Aorta (tissue), 5 donors: ENCODE measurements around the gene GINS2. TPM values are rescaled to one million over a fixed set of nuclear protein-coding genes. Genes with fewer than 3 reads are reported as not detected.
A peak's percentile ranks its signal among the peaks of the same experiment; 100 is the strongest.

Experiments used
- ATAC-seq: fragments of 200-7000 bp; cut with Tn5 transposase; one replicate; pipeline ENCODE4 v1.9.1; 2022; ENCODE audit warnings: moderate library complexity; ENCODE audit not compliant: low FRiP score
- DNase-seq, 2 donors: peaks; one replicate each; pipeline ENCODE4 v3.0.0-alpha.2; 2020
- H3K27ac ChIP-seq, 2 donors: one replicate each; pipeline ENCODE4 v1.5.1; 2013; ENCODE audit warnings: low read length in 2 of 2, mild to moderate bottlenecking in 2 of 2, moderate library complexity in 2 of 2, control low read depth in 1 of 2, inconsistent platforms in 1 of 2, low read depth in 1 of 2
- H3K27me3 ChIP-seq, 2 donors: one replicate each; pipeline ENCODE4 v1.6.1; 2013; ENCODE audit warnings: control low read depth in 1 of 2, low read length in 1 of 2, mild to moderate bottlenecking in 1 of 2, moderate library complexity in 1 of 2; ENCODE audit not compliant: insufficient read depth in 2 of 2, control insufficient read depth in 1 of 2
- H3K36me3 ChIP-seq, 2 donors: one replicate each; pipeline ENCODE4 v1.6.1; 2013; ENCODE audit warnings: control low read depth in 1 of 2, low read length in 1 of 2, mild to moderate bottlenecking in 1 of 2; ENCODE audit not compliant: insufficient read depth in 2 of 2, control insufficient read depth in 1 of 2
- H3K4me1 ChIP-seq, 2 donors: one replicate each; pipeline ENCODE4 v1.6.1; 2013; ENCODE audit warnings: low read length in 2 of 2, control low read depth in 1 of 2, mild to moderate bottlenecking in 1 of 2, moderate library complexity in 1 of 2; ENCODE audit not compliant: insufficient read depth in 2 of 2, control insufficient read depth in 1 of 2
- H3K4me3 ChIP-seq, 2 donors: one replicate each; pipeline ENCODE4 v1.5.1; 2013; ENCODE audit warnings: low read length in 2 of 2, control low read depth in 1 of 2, mild to moderate bottlenecking in 1 of 2
- H3K9me3 ChIP-seq: one replicate; pipeline ENCODE4 v1.6.1; 2013; ENCODE audit warnings: mild to moderate bottlenecking, low read length; ENCODE audit not compliant: control insufficient read depth
- WGBS, 2 donors: extraction: QIAGEN DNeasy Blood & Tissue Kit; methylation state at CpG; one replicate each; pipeline ENCODE4 v1.1.7; 2013; 5-methylcytosine and 5-hydroxymethylcytosine counted together
- intact Hi-C, 2 donors: fragments of 100-400 bp; cut with DNase I; formaldehyde crosslinking; loops; one replicate each; pipeline versions ENCODE4 v1.14.2 to v1.15.0; 2022
- long read RNA-seq, 2 donors: library from polyadenylated mRNA; unstranded; transcript quantifications; one replicate each; pipeline ENCODE4 v2.0.0, GENCODE V29; 2020 to 2021
- polyA plus RNA-seq, 2 donors: library from polyadenylated mRNA; stranded (reverse); fragments of 200-250 nt; gene quantifications; one replicate each; pipeline ENCODE4 v1.2.3, GENCODE V29; 2013
- total RNA-seq, 2 donors: library from RNA; stranded (reverse); fragmentation: NEBNext Ultra II Directional; extraction: Animal tissue kit (Norgen Biotek cat#: 25700); gene quantifications; one replicate each; pipeline ENCODE4 v1.2.1, GENCODE V29; 2021
- donor health status: healthy with polysubstance abuse.
- donor health status: Bipolar disorder and iron deficiency.
- donor health status: DM: no; HTN: no; CAD: no.
- donor health status: DM: no; HTN: no; CAD: no.
- donor health status: DM: yes; HTN: yes; CAD: no.

Gene GINS2
- under 1 TPM; 0.60 to 0.71 TPM for total RNA-seq
- under 1 TPM; 0.23 to 0.75 TPM for polyA plus RNA-seq
- long read RNA-seq, donor 1, partial matches to known transcripts: 0 of 5 reads
- long read RNA-seq, donor 1, other reads (novel, unspliced or antisense): 1 of 5 reads
- long read RNA-seq, donor 2, partial matches to known transcripts: 0 of 5 reads
- long read RNA-seq, donor 2, other reads (novel, unspliced or antisense): 2 of 5 reads

DNA sequence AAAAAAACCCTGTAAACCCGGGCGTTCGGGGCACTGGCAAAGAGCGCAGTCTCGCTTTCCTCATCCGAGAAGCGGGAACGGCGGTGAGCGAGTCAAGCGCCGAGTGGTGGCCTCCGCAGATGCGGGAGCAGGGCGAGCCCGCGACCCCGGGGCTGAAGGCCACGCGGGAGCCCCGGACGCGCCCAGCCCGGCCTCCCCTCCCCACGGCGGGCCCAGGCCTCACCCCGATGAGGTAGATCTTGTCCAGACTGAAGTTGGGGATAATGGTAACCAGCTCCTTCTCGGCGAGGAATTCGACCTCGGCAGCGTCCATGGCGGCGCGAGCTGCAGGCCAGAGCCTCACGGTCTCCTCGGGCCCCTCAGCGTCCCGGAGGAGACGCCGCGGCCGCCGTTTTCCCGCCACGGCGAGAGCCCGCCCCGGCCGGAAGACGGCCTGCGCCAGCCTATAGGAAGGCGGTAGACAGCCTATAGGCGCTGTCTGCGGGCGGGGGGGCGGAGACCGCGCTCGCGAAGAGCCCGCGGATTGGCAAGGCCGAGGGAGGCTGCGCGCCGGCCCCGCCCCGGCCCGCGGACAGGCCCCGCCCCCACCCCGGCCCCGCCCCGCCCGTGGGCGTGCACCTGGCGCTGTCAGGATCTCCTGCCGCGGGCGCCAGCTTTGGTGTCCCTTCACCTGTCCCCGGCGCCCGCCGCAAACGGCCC lies at the start of gene GINS2:
TSS of gene GINS2 (minus strand) at position 369 of the 699 bp plus-strand sequence. CDS start at position 313, 56 bp downstream.
- 2% methylated on average over 57 to 86 of the region's 86 CpGs for WGBS, 2 donors
- intact Hi-C loops: no loop called here
- Histone ChIP-seq H3K27ac (no peak within 1 kb of the TSS), H3K36me3 (no peaks in the 10 kb centered on the region), H3K4me3 (peak within 1 kb of the TSS; percentile 21 to 37), H3K4me1 (no peaks in the 10 kb centered on the region), H3K9me3 (no peaks in the 10 kb centered on the region), H3K27me3 (no peaks in the 10 kb centered on the region)
- peak; percentile 96 for ATAC-seq
- DNase-seq: peak; percentile 93 to 95

DNA sequence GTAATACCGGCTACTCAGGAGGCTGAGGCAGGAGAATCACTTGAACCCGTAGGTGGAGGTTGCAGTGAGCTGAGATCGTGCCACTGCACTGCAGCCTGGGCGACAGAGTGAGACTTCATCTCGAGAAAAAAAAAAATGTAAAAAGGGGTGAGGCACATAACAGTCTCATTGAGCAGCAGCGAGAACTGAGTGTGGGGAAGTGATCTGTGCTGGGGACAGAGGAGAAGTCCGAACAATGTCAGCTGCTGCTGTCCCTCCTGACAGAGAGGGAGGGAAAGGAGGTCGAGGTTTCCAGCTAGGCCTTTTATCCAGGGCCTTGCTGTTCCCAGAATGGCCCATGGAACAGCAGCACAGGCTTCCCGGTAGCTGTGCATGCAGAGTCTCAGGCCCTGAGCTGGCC lies 48.2 kb upstream of the GINS2 start:
- H3K9me3 ChIP-seq: no peaks in the 10 kb centered on the region
- no peak overlapping the region for H3K4me3 ChIP-seq
- no peaks in the 10 kb centered on the region for H3K36me3 ChIP-seq
- WGBS, 2 donors: 90 to 94% methylated on average over 9 of the region's 9 CpGs
- H3K27ac ChIP-seq: no peak overlapping the region
- ATAC-seq (no peak), DNase-seq (no peak)
- intact Hi-C loops: no loop called here
- H3K4me1 ChIP-seq: no peaks in the 10 kb centered on the region
- H3K27me3 ChIP-seq: no peaks in the 10 kb centered on the region

DNA sequence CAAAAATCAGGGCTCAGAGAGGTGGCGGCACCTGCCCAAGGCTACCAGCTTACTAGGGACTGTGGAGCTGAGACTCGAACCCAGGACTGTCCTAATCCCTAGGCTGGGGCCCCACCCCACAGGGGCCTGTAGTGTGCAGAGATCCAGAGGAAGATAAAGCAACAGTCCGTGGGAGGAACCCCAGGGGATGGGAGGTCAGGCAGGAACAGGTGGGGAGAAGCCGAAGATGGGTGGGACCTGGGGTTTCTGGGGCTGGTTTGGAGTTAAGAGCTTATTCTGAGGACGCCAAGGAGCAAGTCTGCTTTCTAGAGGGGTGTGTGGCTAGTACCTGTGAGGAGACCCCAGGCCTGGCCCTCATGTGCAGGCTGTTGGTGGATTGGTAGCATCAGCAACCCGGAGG lies 47.2 kb upstream of the GINS2 start:
- ATAC-seq (no peak), DNase-seq (no peak)
- no peaks in the 10 kb centered on the region for H3K4me1 ChIP-seq
- H3K36me3 ChIP-seq: no peaks in the 10 kb centered on the region
- no peaks in the 10 kb centered on the region for H3K27me3 ChIP-seq
- 74 to 75% methylated on average over 6 of the region's 6 CpGs for WGBS, 2 donors
- intact Hi-C loops: no loop called here
- H3K9me3 ChIP-seq: no peaks in the 10 kb centered on the region
- no peak overlapping the region for H3K4me3 ChIP-seq
- no peak overlapping the region for H3K27ac ChIP-seq

DNA sequence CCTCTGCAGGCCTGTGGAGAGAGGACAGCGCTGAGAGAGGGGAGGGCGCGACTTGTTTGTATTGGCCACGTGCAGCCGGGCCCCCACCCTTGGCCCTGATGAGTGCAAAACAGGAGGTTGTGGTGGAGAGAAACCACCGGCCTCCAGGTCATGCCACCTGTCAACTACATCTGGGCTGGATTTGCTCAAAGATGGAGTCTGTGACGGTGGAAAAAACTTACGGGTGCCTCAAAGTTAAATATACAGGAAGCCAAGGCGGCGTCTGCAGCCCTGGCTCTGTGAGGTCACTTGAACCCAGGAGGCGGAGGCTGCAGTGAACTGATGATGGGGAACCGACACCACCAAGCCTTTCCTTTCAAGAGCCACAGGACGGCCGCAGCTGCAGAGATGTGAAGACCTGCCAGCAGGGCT lies 46.5 kb upstream of the GINS2 start:
- Histone ChIP-seq H3K9me3 (no peaks in the 10 kb centered on the region), H3K36me3 (no peaks in the 10 kb centered on the region), H3K27ac (no peak overlapping the region), H3K27me3 (no peaks in the 10 kb centered on the region), H3K4me3 (no peak overlapping the region), H3K4me1 (no peaks in the 10 kb centered on the region)
- ATAC-seq: no peak
- WGBS, 2 donors: 80 to 85% methylated on average over 14 of the region's 14 CpGs
- no peak for DNase-seq
- intact Hi-C loops: no loop called here

DNA sequence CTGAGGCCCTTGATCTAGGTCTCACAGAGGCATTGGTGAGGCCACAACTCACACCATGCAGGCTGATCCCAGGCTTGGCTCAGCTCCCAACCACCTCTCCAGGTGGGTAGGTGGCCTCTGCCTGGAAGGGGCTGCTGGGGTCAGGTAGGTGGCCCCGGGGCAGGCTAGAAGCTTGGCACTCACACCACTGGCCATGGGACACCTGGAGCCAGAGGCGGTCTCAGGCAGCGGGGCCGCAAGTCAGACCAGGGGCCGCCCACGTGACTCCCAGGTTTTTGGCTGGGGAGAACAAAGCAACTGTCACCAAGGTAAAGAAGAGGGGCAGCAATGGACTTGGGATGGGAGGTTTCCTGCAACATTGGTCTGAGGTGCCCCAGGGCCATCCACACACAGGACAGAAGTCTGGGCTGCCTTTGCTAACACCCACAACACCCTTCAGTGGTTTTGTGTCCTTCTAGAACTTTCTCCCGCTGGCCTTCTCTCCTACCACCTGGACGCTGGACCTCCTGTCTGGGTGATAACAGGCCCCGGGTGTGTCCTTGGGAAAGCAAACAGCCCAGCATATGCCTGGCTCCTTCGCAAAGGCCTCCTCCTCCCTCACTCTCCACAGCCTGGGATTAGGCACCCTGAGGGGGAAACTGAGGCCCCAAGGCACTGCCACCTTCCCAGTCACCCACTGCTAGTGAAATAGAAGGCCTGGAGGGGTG lies 45.7 kb upstream of the GINS2 start:
- ATAC-seq (no peak), DNase-seq (no peak)
- Histone ChIP-seq H3K4me3 (no peak overlapping the region), H3K27ac (no peak overlapping the region), H3K9me3 (no peaks in the 10 kb centered on the region), H3K36me3 (no peaks in the 10 kb centered on the region), H3K27me3 (no peaks in the 10 kb centered on the region), H3K4me1 (no peaks in the 10 kb centered on the region)
- intact Hi-C loops: no loop called here
- WGBS, 2 donors: 83 to 85% methylated on average over 10 of the region's 10 CpGs

DNA sequence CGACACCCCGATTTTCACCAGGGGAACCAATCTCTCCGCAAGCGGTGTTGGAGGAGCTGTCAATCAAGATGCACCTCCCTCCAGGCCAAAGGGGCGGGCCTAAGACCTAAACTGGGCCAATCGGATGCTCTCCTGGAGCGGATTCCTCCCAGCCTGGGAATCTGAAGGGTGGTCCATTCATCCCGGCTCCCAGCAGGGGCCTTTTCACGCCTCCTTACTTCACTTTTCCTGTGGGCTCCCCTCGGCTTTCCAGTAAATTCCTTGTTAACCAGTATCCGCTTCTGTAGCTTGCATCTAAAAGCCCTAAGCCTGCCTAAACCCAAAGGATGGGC lies 45.1 kb upstream of the GINS2 start:
- H3K27ac ChIP-seq: no peak overlapping the region
- ATAC-seq: no peak
- no peak for DNase-seq
- no peak overlapping the region for H3K4me3 ChIP-seq
- H3K27me3 ChIP-seq: no peaks in the 10 kb centered on the region
- WGBS, 2 donors: 36 to 41% methylated on average over 11 of the region's 11 CpGs
- H3K4me1 ChIP-seq: no peaks in the 10 kb centered on the region
- H3K36me3 ChIP-seq: no peaks in the 10 kb centered on the region
- intact Hi-C loops: no loop called here
- no peaks in the 10 kb centered on the region for H3K9me3 ChIP-seq

DNA sequence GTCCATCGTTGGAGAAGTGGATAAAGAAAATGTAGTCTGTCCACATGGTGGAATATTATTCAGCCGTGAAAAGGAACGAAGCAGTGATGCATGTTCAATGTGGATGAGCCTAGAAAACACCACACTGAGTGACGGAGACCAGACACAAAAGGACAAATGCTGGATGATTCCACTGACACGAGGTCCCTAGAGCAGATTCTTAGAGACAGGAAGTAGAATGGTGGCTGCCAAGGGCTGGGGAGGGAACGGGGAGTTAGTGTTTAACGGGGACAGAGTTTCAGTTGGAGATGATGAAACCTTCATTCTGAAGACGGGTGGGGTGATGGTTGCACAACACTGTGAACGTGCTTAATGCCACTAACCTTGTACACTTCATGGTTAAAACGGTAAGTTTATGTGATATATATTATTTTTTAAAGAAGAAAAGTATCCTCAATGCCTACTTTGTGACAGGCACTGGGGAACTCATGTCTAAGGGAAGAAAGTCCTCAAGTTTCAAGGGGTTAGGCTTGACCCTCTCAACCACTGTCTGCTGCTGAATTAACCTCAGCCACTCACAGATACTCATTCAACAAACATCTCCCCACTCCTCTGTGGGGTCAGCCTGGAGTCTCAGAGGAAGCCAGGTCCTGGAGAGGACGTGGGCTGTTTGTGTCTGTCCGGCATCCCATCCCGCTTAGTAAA lies 44.5 kb upstream of the GINS2 start:
- intact Hi-C loops: no loop called here
- 68 to 70% methylated on average over 13 of the region's 13 CpGs for WGBS, 2 donors
- Histone ChIP-seq H3K4me3 (no peak overlapping the region), H3K9me3 (no peaks in the 10 kb centered on the region), H3K27me3 (no peaks in the 10 kb centered on the region), H3K27ac (no peak overlapping the region), H3K4me1 (no peaks in the 10 kb centered on the region), H3K36me3 (no peaks in the 10 kb centered on the region)
- DNase-seq (peak in 1 of 2 donors; percentile 58), ATAC-seq (no peak)

DNA sequence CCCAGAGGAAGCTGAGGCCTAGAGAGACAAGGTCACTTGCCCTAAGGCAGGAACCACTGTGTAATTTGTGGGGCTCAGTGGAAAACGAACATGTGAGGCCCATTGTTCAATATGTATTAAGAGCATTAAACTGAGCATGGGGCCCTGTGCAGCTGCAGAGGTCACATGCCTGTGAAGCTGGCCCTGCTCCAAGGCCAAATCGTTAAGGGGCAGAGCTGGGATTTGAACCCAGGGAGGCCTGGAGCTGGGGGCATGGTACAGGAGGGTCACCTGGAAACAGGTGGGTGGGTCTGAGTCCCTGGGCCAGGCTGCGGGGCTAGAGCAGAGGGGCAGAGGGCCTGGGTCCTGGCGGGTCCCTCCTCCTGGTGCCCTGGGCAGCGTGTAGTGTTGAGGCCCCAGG lies 42.4 kb upstream of the GINS2 start:
- Histone ChIP-seq H3K27me3 (no peaks in the 10 kb centered on the region), H3K27ac (no peak overlapping the region), H3K4me3 (no peak overlapping the region), H3K36me3 (no peaks in the 10 kb centered on the region), H3K9me3 (no peaks in the 10 kb centered on the region), H3K4me1 (no peaks in the 10 kb centered on the region)
- no peak for DNase-seq
- 79 to 85% methylated on average over 5 of the region's 5 CpGs for WGBS, 2 donors
- ATAC-seq: no peak
- intact Hi-C loops: no loop called here
